KMS-11 (cell line): ENCODE data around the gene CCDC134.
"Not testable (repeated sequence)": the region's sequence is repeated elsewhere in the genome, so short reads cannot be mapped to it uniquely, and the experiment has no call there.

ENCODE experiments used
- H2AFZ ChIP-seq: fragments of 200-600 bp; sonication (generic); 2 replicates; pipeline ENCODE4 v1.6.1; 2016; ENCODE audit warnings: antibody characterized with exemption, mixed run types, low read depth
- H3K27ac ChIP-seq: fragments of 200-600 bp; sonication (generic); 2 replicates; pipeline ENCODE4 v1.6.1; 2016; ENCODE audit warnings: mild to moderate bottlenecking, mixed run types
- H3K27me3 ChIP-seq: fragments of 200-600 bp; sonication (generic); 2 replicates; pipeline ENCODE4 v1.6.1; 2017; ENCODE audit warnings: mild to moderate bottlenecking, low read depth, mixed run types, moderate library complexity; ENCODE audit not compliant: insufficient read depth
- H3K36me3 ChIP-seq: fragments of 200-600 bp; sonication (generic); 2 replicates; pipeline ENCODE4 v1.6.1; 2017; ENCODE audit warnings: mild to moderate bottlenecking, mixed run types; ENCODE audit not compliant: insufficient read depth
- H3K4me1 ChIP-seq: fragments of 200-600 bp; sonication (generic); 2 replicates; pipeline ENCODE4 v1.6.1; 2016; ENCODE audit warnings: mild to moderate bottlenecking, low read depth, mixed run types; ENCODE audit not compliant: poor library complexity, severe bottlenecking
- H3K4me2 ChIP-seq: fragments of 200-600 bp; sonication (generic); 2 replicates; pipeline ENCODE4 v1.7.0; 2016; ENCODE audit warnings: mild to moderate bottlenecking, mixed run types
- H3K4me3 ChIP-seq: fragments of 200-600 bp; sonication (generic); IDR thresholded peaks from 2 replicates; pipeline ENCODE4 v1.6.1; 2017; ENCODE audit warnings: low read depth, low read length, mixed read lengths; ENCODE audit not compliant: insufficient read depth
- H3K79me2 ChIP-seq: fragments of 200-600 bp; sonication (generic); 2 replicates; pipeline ENCODE4 v1.6.1; 2016; ENCODE audit warnings: low read depth, mixed run types; ENCODE audit not compliant: insufficient read depth
- H3K9ac ChIP-seq: fragments of 200-600 bp; sonication (generic); 2 replicates; pipeline ENCODE4 v1.6.1; 2016; ENCODE audit warnings: mild to moderate bottlenecking, mixed run types
- H4K20me1 ChIP-seq: fragments of 200-600 bp; sonication (generic); 2 replicates; pipeline ENCODE4 v1.6.1; 2016; ENCODE audit warnings: mild to moderate bottlenecking, mixed run types; ENCODE audit not compliant: insufficient read depth
- CTCF ChIP-seq: fragments of 200-600 bp; sonication (generic); conservative IDR thresholded peaks from 2 replicates; pipeline ENCODE4 v1.6.1; 2017; ENCODE audit warnings: low read depth, mild to moderate bottlenecking, antibody characterized with exemption, low read length, moderate library complexity, mixed read lengths

The CCDC134 gene

GRCh38 chr22:41834005-41834944 lies 33.8 kb downstream of the CCDC134 start:
- Histone ChIP-seq H3K79me2 (peaks cover 56% of the 10 kb centered on the region), H3K36me3 (peaks cover 8% of the 10 kb centered on the region; the same call in 1 of the 2 replicates), H3K4me2 (peak overlapping the region; percentile 85), H3K9ac (peak overlapping the region; percentile 90), H3K27me3 (no peaks in the 10 kb centered on the region), H3K4me3 (no peak overlapping the region), H2AFZ (peak overlapping the region; percentile 19; the same call in 1 of the 2 replicates), H3K27ac (peak overlapping the region; percentile 77), H4K20me1 (0 out of 2 replicates have a peak, but pooled peaks cover 5% of the 10 kb centered on the region), H3K4me1 (peaks cover 44% of the 10 kb centered on the region)
- TF ChIP-seq CTCF = no peak

GRCh38 chr22:41835462-41835861 lies 35.0 kb downstream of the CCDC134 start:
- not testable (repeated sequence) for H4K20me1 ChIP-seq, H2AFZ ChIP-seq, H3K27me3 ChIP-seq, H3K36me3 ChIP-seq, H3K4me3 ChIP-seq, H3K4me2 ChIP-seq, H3K27ac ChIP-seq, H3K9ac ChIP-seq
- peaks cover 61% of the 10 kb centered on the region for H3K79me2 ChIP-seq
- H3K4me1 ChIP-seq = peaks cover 39% of the 10 kb centered on the region

- H4K20me1 ChIP-seq = 0 out of 2 replicates have a peak, but pooled peaks cover 5% of the 10 kb centered on the region
- H3K27ac ChIP-seq = no peak overlapping the region
- no peak overlapping the region for H3K4me3 ChIP-seq
- no peak for TF ChIP-seq CTCF
- no peak overlapping the region for H2AFZ ChIP-seq
- peaks cover 8% of the 10 kb centered on the region; the same call in 1 of the 2 replicates for H3K36me3 ChIP-seq
- H3K4me2 ChIP-seq = no peak overlapping the region
- H3K79me2 ChIP-seq = peaks cover 72% of the 10 kb centered on the region
- H3K9ac ChIP-seq = no peak overlapping the region
- no peaks in the 10 kb centered on the region for H3K27me3 ChIP-seq
- peaks cover 30% of the 10 kb centered on the region for H3K4me1 ChIP-seq
Observed at GRCh38 chr22:41836551-41836950, 36.1 kb downstream of the CCDC134 start.

GRCh38 chr22:41838842-41839618 lies 38.6 kb downstream of the CCDC134 start:
- Histone ChIP-seq H4K20me1 (peaks cover 15% of the 10 kb centered on the region; the same call in 1 of the 2 replicates), H3K36me3 (peaks cover 8% of the 10 kb centered on the region; the same call in 1 of the 2 replicates), H2AFZ (no peak overlapping the region), H3K4me3 (no peak overlapping the region), H3K27me3 (no peaks in the 10 kb centered on the region), H3K4me1 (peaks cover 37% of the 10 kb centered on the region), H3K4me2 (no peak overlapping the region), H3K9ac (no peak overlapping the region), H3K27ac (no peak overlapping the region), H3K79me2 (peaks cover 90% of the 10 kb centered on the region)
- TF ChIP-seq CTCF = no peak
